B cell (primary cell): Measurements from ENCODE around the gene LTBP2.

Experiments
- CTCF ChIP-seq: fragments of 200-600 bp; IDR thresholded peaks from one replicate; pipeline ENCODE4 v1.8.0; 2022; ENCODE audit warnings: antibody characterized with exemption, mild to moderate bottlenecking
- EZH2 ChIP-seq: IDR thresholded peaks from 2 replicates; pipeline ENCODE4 v1.6.1; 2012; ENCODE audit warnings: borderline replicate concordance, low read depth, mild to moderate bottlenecking, moderate library complexity, low read length; ENCODE audit not compliant: insufficient read depth, poor library complexity, severe bottlenecking

- TF ChIP-seq CTCF (no peak), EZH2 (no peak)
Measured at GRCh38 chr14:74649673-74650072, 37.6 kb upstream of the LTBP2 start.
